ENCODE measurements around the gene RLF.
A peak's percentile ranks its signal among the peaks of the same experiment; 100 is the strongest.

RLF gene, protein sequence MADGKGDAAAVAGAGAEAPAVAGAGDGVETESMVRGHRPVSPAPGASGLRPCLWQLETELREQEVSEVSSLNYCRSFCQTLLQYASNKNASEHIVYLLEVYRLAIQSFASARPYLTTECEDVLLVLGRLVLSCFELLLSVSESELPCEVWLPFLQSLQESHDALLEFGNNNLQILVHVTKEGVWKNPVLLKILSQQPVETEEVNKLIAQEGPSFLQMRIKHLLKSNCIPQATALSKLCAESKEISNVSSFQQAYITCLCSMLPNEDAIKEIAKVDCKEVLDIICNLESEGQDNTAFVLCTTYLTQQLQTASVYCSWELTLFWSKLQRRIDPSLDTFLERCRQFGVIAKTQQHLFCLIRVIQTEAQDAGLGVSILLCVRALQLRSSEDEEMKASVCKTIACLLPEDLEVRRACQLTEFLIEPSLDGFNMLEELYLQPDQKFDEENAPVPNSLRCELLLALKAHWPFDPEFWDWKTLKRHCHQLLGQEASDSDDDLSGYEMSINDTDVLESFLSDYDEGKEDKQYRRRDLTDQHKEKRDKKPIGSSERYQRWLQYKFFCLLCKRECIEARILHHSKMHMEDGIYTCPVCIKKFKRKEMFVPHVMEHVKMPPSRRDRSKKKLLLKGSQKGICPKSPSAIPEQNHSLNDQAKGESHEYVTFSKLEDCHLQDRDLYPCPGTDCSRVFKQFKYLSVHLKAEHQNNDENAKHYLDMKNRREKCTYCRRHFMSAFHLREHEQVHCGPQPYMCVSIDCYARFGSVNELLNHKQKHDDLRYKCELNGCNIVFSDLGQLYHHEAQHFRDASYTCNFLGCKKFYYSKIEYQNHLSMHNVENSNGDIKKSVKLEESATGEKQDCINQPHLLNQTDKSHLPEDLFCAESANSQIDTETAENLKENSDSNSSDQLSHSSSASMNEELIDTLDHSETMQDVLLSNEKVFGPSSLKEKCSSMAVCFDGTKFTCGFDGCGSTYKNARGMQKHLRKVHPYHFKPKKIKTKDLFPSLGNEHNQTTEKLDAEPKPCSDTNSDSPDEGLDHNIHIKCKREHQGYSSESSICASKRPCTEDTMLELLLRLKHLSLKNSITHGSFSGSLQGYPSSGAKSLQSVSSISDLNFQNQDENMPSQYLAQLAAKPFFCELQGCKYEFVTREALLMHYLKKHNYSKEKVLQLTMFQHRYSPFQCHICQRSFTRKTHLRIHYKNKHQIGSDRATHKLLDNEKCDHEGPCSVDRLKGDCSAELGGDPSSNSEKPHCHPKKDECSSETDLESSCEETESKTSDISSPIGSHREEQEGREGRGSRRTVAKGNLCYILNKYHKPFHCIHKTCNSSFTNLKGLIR (N-terminal part only)

DNA sequence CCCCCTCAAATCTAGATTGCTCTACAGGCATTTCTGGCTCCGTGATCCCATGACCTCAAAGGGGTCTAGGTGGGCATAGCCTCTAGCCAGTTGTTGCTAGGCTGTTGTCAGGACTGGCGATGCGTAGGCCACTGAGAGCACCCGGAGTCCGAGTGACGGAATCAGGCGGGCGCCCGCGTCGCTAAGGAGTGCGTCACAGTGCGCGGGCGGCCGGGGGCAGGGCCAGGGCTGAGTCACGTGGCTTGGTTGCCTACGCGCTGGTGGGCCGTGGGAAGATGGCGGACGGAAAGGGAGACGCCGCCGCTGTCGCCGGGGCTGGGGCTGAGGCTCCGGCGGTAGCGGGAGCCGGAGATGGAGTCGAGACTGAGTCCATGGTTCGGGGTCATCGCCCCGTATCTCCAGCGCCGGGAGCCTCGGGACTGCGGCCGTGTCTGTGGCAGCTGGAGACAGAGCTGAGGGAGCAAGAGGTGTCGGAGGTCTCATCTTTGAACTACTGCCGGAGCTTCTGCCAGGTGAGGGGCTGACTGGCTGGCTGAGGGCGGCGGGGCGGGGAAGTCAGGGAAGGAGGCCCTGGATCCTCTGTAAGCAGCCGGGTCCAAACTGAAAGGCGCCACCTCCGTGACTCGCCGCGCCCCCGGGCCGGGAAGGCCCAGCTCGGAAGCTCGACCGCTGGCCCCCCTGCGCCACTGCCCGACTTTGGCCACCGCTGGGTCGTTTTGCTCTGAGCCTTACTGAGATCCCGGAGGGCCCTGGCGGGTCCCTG is at the start of gene RLF:
Gene RLF, plus strand, starts transcription at position 263 of the 763 bp plus-strand sequence. Its CDS starts 13 bp downstream, at position 276.
- DNase-seq = peak; percentile 65 to 96 (median 90)

DNA sequence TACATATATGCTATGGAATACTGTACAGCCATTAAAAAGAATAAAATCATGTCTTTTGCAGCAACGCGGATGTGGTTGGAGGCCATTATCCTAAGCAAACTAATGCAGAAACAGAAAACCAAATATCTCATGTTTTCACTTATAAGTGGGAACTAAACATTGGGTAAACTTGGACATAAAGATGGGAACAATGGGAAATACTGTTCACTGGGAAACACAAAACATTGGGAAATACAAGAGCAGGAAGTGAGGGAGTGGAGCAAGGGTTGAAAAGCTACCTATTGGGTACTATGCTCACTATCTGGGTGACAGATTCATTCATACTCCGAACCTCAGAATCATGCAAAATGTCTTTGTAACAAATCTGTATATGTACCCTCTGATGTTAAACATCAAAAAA is 46.8 kb upstream of the RLF start:
- DNase-seq = no peak

DNA sequence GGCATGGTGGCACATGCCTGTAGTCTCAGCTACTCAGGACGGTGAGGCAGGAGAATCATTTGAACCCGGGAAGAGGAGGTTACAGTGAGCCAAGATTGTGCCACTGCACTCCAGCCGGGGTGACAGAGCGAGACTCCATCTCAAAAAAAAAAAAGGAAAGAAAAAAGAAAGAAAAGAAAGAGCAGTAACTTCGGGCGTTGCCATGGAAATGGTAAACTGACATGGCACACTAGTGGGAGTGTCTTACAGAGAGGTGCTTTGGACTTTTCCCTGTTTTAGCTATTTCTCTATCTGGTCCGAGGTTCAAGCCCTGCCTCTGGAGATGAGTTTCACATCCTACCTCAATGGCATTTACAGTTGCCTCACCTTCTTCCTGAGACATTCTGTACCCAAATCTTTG is 41.1 kb upstream of the RLF start:
- DNase-seq = no peak

DNA sequence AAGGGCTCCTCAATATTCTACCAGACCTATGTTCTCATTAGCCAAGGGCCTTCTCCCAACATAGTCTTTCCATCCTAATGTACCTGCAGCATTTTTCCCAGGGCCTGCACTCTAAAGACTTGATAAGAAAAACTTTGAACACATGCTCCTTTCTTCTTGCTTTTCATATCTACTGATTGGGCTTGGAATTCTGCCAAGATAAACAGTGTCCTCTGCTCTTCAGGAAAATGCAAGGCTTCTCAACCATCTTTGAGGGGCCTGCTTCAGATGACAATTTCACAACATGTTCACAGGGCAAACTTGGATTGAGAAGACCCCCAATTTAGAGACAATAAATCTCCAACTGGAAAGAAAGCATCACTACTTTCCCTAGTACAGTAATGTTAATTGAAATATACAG is 38.3 kb upstream of the RLF start:
- no peak for DNase-seq

DNA sequence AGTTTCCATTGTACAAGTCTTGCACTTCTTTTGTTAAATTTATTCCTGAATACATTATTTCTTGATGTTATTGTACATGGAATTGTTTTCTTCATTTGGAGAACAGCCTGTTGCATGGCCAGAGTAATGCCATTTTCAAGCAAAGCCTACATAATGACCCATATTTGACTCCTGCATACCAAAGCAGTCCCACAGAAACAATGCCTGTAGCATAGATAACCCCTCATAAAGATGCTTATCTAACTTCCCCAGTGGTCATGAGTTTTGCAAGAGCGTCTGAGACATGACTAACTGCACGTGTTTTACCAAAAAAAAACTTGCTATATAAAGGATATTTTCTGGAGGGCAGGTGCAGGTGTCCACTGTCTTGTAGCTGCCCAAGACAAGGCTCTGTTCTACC is 30.3 kb upstream of the RLF start:
- no peak for DNase-seq

DNA sequence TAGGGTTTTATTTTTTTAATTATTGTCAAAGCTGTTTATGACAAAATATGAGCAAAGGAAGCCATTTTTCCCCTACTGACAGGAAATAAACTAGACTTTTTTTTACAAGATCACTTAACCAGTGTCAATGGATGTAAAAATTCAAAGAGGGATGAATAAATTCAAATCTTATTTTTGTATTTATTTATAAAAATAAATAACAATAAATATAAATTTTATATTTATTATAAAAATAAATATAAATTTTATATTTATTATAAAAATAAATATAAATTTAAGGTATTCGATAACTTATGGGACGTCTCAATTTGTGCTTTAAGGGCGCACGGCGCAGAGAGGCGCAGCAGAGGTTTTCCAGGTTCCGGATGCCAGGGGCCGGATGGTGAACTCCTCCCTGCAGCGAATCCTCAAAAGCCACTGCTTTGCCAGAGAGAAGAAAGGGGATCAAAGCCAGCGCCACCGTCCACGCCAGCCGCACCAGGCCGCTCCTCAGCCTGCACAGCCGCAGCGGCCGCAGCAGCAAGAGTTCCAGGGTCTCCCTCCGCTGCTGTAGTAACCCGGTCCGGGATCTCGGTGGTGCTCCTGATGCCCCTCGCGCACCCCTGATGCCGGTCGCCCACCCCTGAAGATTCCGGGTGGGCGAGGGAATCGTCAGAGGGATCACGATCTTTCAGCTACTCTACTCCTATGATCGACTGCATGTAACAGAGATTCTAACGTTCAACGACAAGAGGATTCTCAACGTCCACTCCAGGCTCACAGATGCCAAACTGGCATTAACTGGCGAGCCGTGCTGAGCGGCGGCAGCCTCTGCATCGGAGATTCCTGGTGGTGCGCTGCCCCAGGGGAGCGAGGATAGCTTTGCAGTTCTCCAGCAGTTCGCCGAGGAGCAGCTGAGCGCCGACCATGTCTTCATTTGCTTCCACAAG is 28.5 kb upstream of the RLF start:
- DNase-seq = peak in 13 of 51 donors; percentile 2 to 30 (median 10)

DNA sequence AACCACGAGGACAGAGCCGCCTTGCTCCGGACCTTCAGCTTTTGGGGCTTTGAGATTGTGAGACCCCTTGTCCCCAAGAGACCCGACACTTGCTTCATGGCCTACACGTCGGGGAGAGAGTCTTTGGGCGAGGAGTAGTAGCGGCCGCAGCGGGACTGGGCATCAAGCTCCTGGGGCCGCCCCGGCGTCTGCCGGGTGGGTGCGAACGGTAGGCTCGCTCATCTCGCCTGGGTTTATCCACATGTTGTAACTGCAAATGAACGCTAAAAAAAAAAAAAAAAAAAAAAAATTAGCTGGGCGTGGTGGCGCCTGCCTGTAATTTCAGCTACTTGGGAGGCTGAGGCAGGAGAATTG is 27.9 kb upstream of the RLF start:
- DNase-seq = no peak

DNA sequence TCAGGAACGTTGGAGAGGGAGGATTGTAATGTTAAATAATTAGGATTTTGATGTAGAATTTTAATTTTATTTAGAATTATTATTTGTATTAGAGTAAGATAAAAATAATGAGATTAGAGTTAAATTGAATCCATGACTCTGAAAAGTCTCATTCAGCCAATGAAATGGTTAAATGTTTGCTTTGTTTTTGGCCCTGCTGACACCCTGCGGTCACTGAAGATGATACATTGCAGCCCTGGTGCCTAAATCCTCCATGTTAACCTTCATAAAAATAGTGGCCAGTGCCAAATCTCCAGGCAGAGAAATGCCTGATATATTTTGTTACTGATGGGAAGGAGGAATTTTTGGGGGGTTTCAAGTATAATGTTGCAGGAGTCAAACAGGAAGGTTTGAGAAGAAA is 27.3 kb upstream of the RLF start:
- no peak for DNase-seq

DNA sequence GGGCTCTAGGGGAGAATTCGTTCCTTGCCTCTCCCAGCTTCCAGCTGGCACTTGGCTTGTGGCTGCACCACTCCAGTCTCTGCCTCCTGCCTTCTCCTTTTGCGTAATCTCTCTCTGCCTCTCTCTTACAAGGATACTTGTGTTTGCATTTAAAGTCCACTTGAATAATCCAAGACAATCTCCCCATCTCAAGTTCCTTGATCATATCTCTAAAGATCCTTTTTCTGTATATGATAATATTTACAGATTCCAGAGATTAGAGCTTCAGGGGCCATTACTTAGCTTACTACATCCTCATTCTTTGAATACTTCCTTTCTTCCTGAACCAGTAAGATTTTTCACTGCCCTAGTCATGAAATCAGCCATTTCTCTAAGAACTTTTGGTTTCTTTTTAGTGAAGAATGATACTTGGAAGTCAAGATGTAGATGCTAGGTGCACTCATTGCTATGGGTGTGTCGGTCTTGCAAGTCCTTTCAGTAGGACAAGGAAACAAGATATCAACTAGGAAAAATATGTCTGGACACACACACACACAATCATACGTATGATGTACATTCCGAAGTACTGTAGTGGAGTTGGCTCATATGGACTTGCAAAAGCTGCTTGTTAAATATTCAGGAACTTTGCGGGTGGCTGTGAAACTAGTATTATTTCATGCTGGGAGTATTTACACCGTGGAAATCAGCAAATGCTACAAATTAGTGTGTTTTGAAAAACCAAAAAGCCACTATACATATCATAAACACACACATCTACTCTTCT is 20.8 kb upstream of the RLF start:
- DNase-seq = no peak

DNA sequence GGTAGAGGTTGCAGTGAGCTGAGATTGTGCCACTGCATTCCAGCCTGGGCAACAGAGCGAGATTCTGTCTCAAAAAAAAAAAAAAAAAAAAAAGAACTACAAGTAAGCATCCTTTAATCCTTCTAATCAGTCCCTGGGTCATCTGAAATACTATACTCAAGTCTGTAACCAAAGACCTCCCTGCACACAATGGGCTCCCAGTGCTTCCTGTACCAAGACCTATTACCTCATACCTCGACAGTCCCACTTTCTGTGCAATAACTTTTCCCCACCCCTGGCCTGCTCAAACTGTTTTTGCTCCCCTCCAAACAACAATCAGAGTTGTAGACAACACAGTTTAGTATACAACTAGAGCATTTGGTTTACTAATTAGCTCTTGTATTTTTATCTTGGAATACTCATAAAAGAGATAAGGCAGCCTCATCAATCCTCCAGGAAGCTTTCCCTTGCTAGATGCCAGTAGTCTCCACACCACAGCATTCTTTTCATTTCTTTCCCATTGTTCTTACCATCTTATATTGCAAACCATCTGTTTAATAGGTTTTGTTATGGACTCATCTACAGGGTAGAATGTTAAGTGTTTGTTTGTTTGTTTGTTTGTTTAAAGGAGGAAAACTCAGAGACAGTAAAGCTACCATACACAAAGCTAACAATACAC is 19.2 kb upstream of the RLF start:
- DNase-seq = no peak

DNA sequence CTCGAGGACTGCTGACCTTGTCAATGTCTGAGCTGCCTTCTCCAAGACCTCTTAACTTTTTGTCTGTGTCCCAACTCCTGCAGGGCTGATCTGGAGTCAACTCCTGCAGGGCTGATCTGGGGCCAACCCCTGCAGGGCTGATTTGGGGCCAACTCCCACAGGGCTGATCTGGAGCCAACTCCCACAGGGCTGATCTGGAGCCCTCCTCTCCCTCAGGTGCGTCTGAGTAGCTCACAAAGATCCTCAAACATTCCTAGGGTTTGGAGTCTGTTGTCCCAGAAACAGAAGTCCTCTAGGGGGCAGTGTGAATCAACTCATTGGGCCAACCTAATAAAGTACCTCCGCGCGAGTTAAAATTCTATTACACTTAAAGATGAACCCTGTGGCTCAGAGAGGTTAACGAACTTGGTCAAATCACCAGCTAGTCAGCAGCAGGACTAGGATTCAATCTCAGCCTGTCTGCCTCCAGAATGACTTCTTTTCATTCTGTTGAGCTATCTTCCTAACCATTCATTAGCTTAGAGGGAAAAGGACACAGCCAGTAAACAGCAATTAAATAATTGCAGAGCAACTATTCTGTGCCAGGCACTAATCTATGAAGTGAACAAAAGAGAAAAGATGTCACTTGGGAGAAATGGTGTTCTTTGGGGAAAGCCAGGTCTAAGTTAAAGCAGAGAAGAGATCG is 17.2 kb upstream of the RLF start:
- peak in 22 of 51 donors; percentile 2 to 56 (median 16) for DNase-seq

DNA sequence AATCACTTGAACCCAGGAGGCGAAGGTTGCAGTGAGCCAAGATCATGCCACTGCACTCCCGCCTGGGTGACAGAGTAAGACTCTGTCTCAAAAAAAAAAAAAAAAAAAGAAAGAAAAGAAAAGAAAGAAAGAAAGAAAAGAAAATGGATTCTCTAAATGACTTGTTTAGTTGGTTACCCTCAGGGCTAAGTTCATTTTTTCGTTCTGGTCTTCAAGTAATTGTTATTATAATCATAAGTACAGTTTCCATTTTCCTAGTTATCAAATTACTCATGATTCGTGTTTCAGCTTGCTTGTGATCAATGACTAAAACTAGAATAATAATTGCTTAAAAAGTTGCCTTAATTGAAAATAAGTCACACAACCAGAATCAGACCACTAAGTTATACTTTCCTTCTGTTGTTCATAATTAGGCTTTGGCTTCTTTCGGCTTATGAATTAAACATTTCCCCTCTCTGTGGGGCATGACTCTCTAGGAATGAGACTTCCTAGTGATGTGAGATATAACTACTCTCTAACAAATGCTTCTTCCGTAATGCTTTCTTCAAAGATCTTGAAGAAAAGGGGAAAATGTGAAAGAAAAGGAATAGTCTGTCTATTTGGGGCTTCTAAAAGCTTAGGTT is 9.6 kb upstream of the RLF start:
- no peak for DNase-seq

DNA sequence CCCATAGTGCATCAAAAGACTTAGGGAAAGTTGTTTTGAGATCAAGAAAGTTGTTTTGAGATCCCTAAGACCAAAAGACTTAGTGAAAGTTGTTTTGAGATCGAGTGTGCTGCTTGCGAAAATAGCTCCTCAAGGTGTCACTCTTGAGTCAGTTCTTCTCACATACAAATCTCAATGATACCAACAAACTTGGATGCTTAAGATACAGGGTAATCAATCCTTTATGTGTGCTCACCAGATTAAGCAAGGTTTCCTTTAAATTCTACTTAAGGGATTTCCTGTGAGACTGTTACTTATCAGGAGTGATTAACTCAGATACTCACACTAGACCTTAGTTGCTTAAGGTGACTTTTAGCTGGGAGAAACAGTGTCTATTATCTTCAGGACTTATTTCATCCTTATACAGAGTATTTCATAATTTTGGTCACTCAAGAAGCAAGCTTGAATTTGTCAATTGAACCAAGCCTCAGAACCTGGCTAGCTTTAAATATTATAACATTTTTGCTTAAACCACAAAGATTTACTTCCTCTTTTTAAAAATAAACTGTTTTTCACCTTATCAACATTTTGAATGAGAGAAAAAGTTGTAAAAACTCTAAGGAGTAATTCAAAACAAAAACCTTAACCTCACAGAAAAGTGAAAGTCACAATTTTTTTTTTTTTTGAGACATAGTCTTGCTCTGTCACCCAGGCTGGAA is 8.0 kb upstream of the RLF start:
- peak in 4 of 51 donors; percentile 2 to 32 (median 13) for DNase-seq

DNA sequence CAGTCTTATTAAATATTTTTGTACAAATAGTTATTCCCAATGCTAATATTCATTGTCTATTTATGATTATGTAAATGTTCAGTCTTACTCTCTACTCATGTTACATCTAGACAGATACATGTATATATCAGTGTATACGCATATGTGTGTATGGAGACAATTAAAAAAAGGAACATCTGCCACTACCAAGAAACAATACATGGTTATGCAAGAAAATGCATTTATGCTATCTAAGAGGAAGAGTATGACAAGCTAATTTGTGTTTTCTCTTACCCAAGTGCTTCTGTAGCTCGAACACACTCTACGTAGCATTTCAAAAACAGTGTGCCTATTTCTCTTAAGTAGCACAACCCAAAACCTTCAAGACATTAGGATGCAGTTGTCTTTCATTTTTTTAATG is 6.1 kb upstream of the RLF start:
- DNase-seq = no peak

DNA sequence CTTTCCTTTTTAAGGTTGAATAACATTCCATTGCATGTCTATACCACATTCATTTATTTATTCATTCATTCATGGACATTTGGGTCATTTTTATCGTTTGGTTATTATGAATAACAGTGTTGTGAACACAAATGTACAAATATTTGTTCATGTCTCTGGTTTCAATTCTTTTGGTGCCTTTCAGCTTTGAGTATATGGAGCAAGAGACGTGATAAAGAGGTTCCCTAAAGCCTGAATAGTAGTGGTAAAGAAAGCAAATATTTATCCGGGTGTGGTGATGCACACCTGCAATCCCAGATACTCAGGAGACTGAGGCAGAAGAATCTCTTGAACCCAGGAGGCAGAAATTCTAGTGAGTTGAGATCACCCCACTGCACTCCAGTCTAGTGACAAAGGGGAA is 5.3 kb upstream of the RLF start:
- DNase-seq = no peak

DNA sequence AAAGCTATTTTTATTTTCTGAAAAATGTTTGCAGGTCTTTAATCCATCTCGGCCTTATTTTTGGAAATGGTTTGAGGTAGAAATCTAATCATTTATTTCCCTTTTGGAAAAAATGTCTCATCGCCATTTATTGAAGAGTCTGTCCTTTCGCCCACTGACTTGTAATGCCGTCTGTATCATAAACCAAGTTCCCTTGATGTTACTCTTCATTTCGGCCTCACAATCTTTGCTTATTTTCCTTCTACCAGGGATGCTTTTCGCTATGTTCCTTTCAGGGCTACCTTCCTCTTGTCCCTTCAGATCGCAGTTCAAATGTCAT is 422 bp upstream of the RLF start:
- DNase-seq = no peak

DNA sequence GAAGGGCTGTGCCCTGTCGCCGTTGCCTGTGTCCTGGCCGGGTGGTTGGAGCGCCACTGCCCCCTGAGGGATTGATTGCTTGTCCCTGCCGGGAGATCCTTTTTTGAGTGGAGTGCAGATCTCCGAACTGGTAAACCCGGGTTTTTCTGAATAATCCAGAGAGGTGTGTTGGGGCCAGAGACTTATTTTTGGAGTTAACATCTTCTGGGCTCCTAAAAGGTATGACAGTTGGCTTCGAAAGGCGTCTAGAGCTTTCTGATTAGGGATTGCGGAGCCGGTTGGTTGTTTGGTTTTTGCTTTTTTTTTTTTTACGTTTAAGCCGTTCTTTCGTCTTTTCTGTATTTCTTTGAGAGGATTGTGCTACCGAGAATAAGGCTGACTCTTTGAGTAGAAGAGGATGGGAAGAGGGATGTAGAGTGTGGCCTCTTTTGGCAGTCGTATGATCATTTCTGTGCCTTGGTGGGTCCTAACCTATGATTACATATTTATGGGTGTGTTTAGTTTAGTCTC is 756 bp downstream of the RLF start:
- peak in 9 of 51 donors; percentile 6 to 56 (median 44) for DNase-seq

All from hypothalamus (tissue), 51 donors.